GM12878 (cell line): Measurements from ENCODE around the gene USP5. TPM values are rescaled to one million over a fixed set of nuclear protein-coding genes. Genes with fewer than 3 reads are reported as not detected.

Experiments used
- CHD1 ChIP-seq: IDR thresholded peaks from 2 replicates; pipeline ENCODE4 v1.6.1; 2012; ENCODE audit warnings: low read depth, low read length, improper control_type of control experiment
- E2F4 ChIP-seq: IDR thresholded peaks from 2 replicates; pipeline ENCODE4 v1.6.1; 2012; ENCODE audit warnings: low read depth, low read length, improper control_type of control experiment
- ESRRA ChIP-seq: IDR thresholded peaks from 2 replicates; pipeline ENCODE4 v1.6.1; 2012; ENCODE audit warnings: mild to moderate bottlenecking, low read length, improper control_type of control experiment
- EZH2 ChIP-seq: IDR thresholded peaks from 2 replicates; pipeline ENCODE4 v1.6.1; 2012; ENCODE audit warnings: low read depth, mild to moderate bottlenecking, control low read depth, inconsistent platforms, low read length, borderline replicate concordance; ENCODE audit not compliant: control insufficient read depth
- HCFC1 ChIP-seq: fragments of 150-350 bp; IDR thresholded peaks from 2 replicates; pipeline ENCODE4 v1.6.1; 2014; ENCODE audit warnings: low read length
- IKZF1 ChIP-seq: fragments of 450-650 bp; conservative IDR thresholded peaks from 2 replicates; pipeline ENCODE4 v1.6.1; 2017; ENCODE audit warnings: antibody characterized with exemption, mild to moderate bottlenecking
- IRF4 ChIP-seq: IDR thresholded peaks from 2 replicates; pipeline ENCODE4 v1.6.1; 2011; ENCODE audit warnings: low read depth, low read length
- KAT2A ChIP-seq: conservative IDR thresholded peaks from 2 replicates; pipeline ENCODE4 v1.6.1; 2011; ENCODE audit warnings: low read depth, low read length; ENCODE audit not compliant: control insufficient read depth
- MTA2 ChIP-seq: fragments of 450-650 bp; IDR thresholded peaks from 2 replicates; pipeline ENCODE4 v1.6.1; 2016; ENCODE audit warnings: low read depth, mild to moderate bottlenecking, moderate library complexity
- MYB ChIP-seq: fragments of 150-350 bp; IDR thresholded peaks from 2 replicates; pipeline ENCODE4 v1.6.1; 2014; ENCODE audit warnings: mild to moderate bottlenecking, low read depth, low read length, borderline replicate concordance
- PBX3 ChIP-seq: IDR thresholded peaks from 2 replicates; pipeline ENCODE4 v1.6.1; 2011; ENCODE audit warnings: mild to moderate bottlenecking, low read depth, low read length, moderate library complexity; ENCODE audit not compliant: insufficient replicate concordance
- RB1 ChIP-seq: fragments of 450-650 bp; formaldehyde crosslinking; IDR thresholded peaks from 2 replicates; pipeline ENCODE4 v1.6.1; 2017; ENCODE audit warnings: mild to moderate bottlenecking, borderline replicate concordance
- SUZ12 ChIP-seq: fragments of 200-600 bp; sonication (generic); IDR thresholded peaks from one replicate; pipeline ENCODE4 v1.6.1; 2018; ENCODE audit warnings: antibody characterized with exemption, mild to moderate bottlenecking; ENCODE audit not compliant: unreplicated experiment
- ZBTB40 ChIP-seq: fragments of 450-650 bp; IDR thresholded peaks from 2 replicates; pipeline ENCODE4 v1.6.1; 2016; ENCODE audit warnings: mild to moderate bottlenecking, moderate library complexity, borderline replicate concordance
- ZNF622 ChIP-seq: fragments of 450-650 bp; IDR thresholded peaks from 2 replicates; pipeline ENCODE4 v1.6.1; 2017; ENCODE audit warnings: mild to moderate bottlenecking, inconsistent platforms
- ZSCAN29 ChIP-seq: fragments of 450-650 bp; IDR thresholded peaks from 2 replicates; pipeline ENCODE4 v1.6.1; 2017; ENCODE audit warnings: mild to moderate bottlenecking, moderate library complexity
- polyA plus RNA-seq, 11 experiments: library from polyadenylated mRNA; depleted of rRNA in 4 of 11; unstranded in 6 of 11; stranded (reverse) in 5 of 11; fragments of >200 nt; fragmentation: Nextera tagmentation in 4 of 11; fragmentation: Illumina TruSeq in 1 of 11; extraction: Ambion mirVana in 4 of 11; extraction: Trizol in 1 of 11; gene quantifications; 1 replicate in 1 of 11; 2 replicates in 10 of 11; pipeline versions ENCODE4 v1.2.1 to v1.2.3, GENCODE V29; 2011 to 2016; ENCODE audit warnings: inconsistent platforms in 2 of 11, missing spikeins in 2 of 11, low read depth in 1 of 11
- total RNA-seq, 4 experiments: library from RNA; depleted of rRNA in 3 of 4; stranded (reverse); fragments of >200 nt in 3 of 4; fragmentation: Illumina TruSeq in 1 of 4; extraction: Trizol in 1 of 4; gene quantifications; 2 replicates each; pipeline versions ENCODE4 v1.2.1 to v1.2.3, GENCODE V29; 2013 to 2021

USP5 gene
- total and polyA plus RNA-seq, 10 of the 15 experiments (the other 5 are each of a cell fraction or from before 2014, with no cell fraction given), result 2.5 to 124 (median 74.6) TPM

- TF ChIP-seq ZBTB40, result no peak
- TF ChIP-seq RB1, result no peak
- no peak for TF ChIP-seq SUZ12
- TF ChIP-seq ESRRA, result no peak
- no peak for TF ChIP-seq EZH2
- TF ChIP-seq ZSCAN29, result no peak
- peak; percentile 57 for TF ChIP-seq PBX3
- no peak for TF ChIP-seq CHD1
- TF ChIP-seq E2F4, result no peak
- no peak for TF ChIP-seq HCFC1
- no peak for TF ChIP-seq MTA2
- no peak for TF ChIP-seq MYB
- no peak for TF ChIP-seq IKZF1
- TF ChIP-seq ZNF622, result no peak
- no peak for TF ChIP-seq KAT2A
- no peak for TF ChIP-seq IRF4
- TF ChIP-seq, all 136 proteins: peak for 4
Observed at GRCh38 chr12:6817662-6818157, 34.2 kb upstream of the USP5 start (continued).
